ENCODE data around the gene NAGA.
"Not testable (repeated sequence)": the region's sequence is repeated elsewhere in the genome, so short reads cannot be mapped to it uniquely, and the experiment has no call there.

Gene NAGA

GRCh38 chr22:42074846-42075676, 4.4 kb upstream of the NAGA start:
- no peak for DNase-seq

GRCh38 chr22:42074132-42074811, 3.7 kb upstream of the NAGA start, which contains the start of gene PHETA2:
Gene PHETA2 (plus strand): TSS chr22:42074248. CDS start chr22:42077294, 3,046 bp downstream.
- no peak for DNase-seq

- no peak for DNase-seq
Measured at GRCh38 chr22:42073621-42074041, 3.0 kb upstream of the NAGA start.

- no peak for DNase-seq
Measured at GRCh38 chr22:42072606-42073330, 2.2 kb upstream of the NAGA start.

- DNase-seq: not testable (repeated sequence)
Measured at GRCh38 chr22:42071508-42071907, 896 bp upstream of the NAGA start.

GRCh38 chr22:42069801-42070516, 653 bp downstream of the NAGA start:
- no peak for DNase-seq

- no peak for DNase-seq
Measured at GRCh38 chr22:42068291-42068690, 2.3 kb downstream of the NAGA start.

GRCh38 chr22:42067671-42068251, 2.9 kb downstream of the NAGA start:
- no peak for DNase-seq

GRCh38 chr22:42066937-42067336, 3.7 kb downstream of the NAGA start:
- DNase-seq: no peak

- no peak for DNase-seq
Measured at GRCh38 chr22:42066126-42066761, 4.4 kb downstream of the NAGA start.

- DNase-seq: no peak
Measured at GRCh38 chr22:42065438-42066125, 5.0 kb downstream of the NAGA start.

- no peak for DNase-seq
Measured at GRCh38 chr22:42064629-42065028, 6.0 kb downstream of the NAGA start.

GRCh38 chr22:42062506-42063170, 8.0 kb downstream of the NAGA start:
- no peak for DNase-seq

- no peak for DNase-seq
Measured at GRCh38 chr22:42061041-42061440, 9.6 kb downstream of the NAGA start.

- no peak for DNase-seq
Measured at GRCh38 chr22:42060489-42060888, 10.1 kb downstream of the NAGA start.

- DNase-seq: no peak
Measured at GRCh38 chr22:42056757-42057511, 13.7 kb downstream of the NAGA start.

- no peak for DNase-seq
Measured at GRCh38 chr22:42052765-42053164, 17.8 kb downstream of the NAGA start.

- DNase-seq: no peak
Measured at GRCh38 chr22:42050641-42051180, 19.9 kb downstream of the NAGA start.

GRCh38 chr22:42041784-42042183, 28.8 kb downstream of the NAGA start:
- DNase-seq: no peak

- no peak for DNase-seq
Measured at GRCh38 chr22:42039271-42039670, 31.3 kb downstream of the NAGA start.
